Hepatocyte (in vitro differentiated cells): ENCODE measurements around the gene AVPR1A.

Source experiments
- EZH2 ChIP-seq: fragments of 200-600 bp; sonication (generic); IDR thresholded peaks from 2 replicates; pipeline ENCODE4 v1.6.1; 2016; ENCODE audit warnings: antibody characterized with exemption, mild to moderate bottlenecking, borderline replicate concordance
- TF ChIP-seq, protein P1 (sequence below): fragments of 200-600 bp; sonication (generic); IDR thresholded peaks from 2 replicates; pipeline ENCODE4 v1.5.1; 2016; ENCODE audit warnings: antibody characterized with exemption, mild to moderate bottlenecking; ENCODE audit not compliant: poor library complexity

DNA sequence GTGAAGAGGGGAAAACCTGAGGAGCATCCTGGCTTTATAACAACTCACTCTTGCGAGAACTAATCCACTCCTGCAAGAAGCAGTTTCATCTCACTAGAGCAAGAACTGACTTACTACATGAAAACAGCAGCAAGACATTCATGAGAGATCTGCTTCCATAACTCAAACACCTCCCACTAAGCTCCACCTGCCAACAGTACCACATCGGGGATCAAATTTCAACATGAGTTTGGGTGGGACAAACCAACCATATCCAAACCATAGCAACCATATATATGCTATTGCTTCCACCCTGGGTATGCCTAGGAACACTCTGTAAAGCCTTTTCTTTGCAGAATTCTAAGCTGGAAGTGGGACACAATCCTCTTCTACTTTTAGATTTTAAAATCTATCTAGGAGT lies 13.9 kb upstream of the AVPR1A start:
- TF ChIP-seq, protein P1, sequence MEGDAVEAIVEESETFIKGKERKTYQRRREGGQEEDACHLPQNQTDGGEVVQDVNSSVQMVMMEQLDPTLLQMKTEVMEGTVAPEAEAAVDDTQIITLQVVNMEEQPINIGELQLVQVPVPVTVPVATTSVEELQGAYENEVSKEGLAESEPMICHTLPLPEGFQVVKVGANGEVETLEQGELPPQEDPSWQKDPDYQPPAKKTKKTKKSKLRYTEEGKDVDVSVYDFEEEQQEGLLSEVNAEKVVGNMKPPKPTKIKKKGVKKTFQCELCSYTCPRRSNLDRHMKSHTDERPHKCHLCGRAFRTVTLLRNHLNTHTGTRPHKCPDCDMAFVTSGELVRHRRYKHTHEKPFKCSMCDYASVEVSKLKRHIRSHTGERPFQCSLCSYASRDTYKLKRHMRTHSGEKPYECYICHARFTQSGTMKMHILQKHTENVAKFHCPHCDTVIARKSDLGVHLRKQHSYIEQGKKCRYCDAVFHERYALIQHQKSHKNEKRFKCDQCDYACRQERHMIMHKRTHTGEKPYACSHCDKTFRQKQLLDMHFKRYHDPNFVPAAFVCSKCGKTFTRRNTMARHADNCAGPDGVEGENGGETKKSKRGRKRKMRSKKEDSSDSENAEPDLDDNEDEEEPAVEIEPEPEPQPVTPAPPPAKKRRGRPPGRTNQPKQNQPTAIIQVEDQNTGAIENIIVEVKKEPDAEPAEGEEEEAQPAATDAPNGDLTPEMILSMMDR: no peak
- TF ChIP-seq EZH2: no peak
